BE2C (cell line): ENCODE measurements around the gene NFIC.

Experiments
- DNase-seq: peaks from one replicate; pipeline ENCODE4 v3.0.0-alpha.2; 2020
- H3K27me3 ChIP-seq: fragments of 250-450 bp; sonication (Bioruptor Pico); 2 replicates; pipeline ENCODE4 v1.5.1; 2020; ENCODE audit warnings: mild to moderate bottlenecking
- H3K36me3 ChIP-seq: fragments of 250-450 bp; sonication (Bioruptor Pico); 2 replicates; pipeline ENCODE4 v1.5.1; 2020; ENCODE audit warnings: mild to moderate bottlenecking
- H3K4me1 ChIP-seq: fragments of 250-450 bp; sonication (Bioruptor Pico); 2 replicates; pipeline ENCODE4 v1.5.1; 2020
- H3K4me3 ChIP-seq: 2 replicates; pipeline ENCODE4 v1.5.1; 2011; ENCODE audit warnings: low read depth, low read length
- H3K9me3 ChIP-seq: fragments of 250-450 bp; sonication (Bioruptor Pico); 2 replicates; pipeline ENCODE4 v1.5.1; 2020
- CTCF ChIP-seq: IDR thresholded peaks from 2 replicates; pipeline ENCODE4 v1.5.1; 2012; ENCODE audit warnings: mild to moderate bottlenecking, low read depth, low read length

Gene NFIC

GRCh38 chr19:3459965-3460582 lies 93.7 kb downstream of the NFIC start:
- no peak overlapping the region for H3K4me3 ChIP-seq
- H3K4me1 ChIP-seq: peaks cover 4% of the 10 kb centered on the region
- H3K36me3 ChIP-seq: peaks cover 33% of the 10 kb centered on the region
- H3K27me3 ChIP-seq: no peaks in the 10 kb centered on the region
- no peaks in the 10 kb centered on the region for H3K9me3 ChIP-seq
- no peak for TF ChIP-seq CTCF
- no peak for DNase-seq

- DNase-seq: no peak
- Histone ChIP-seq H3K9me3 (no peaks in the 10 kb centered on the region), H3K4me3 (no peak overlapping the region), H3K27me3 (no peaks in the 10 kb centered on the region), H3K36me3 (peaks cover 20% of the 10 kb centered on the region), H3K4me1 (peaks cover 4% of the 10 kb centered on the region)
- no peak for TF ChIP-seq CTCF
Measured at GRCh38 chr19:3462991-3463713, 96.8 kb downstream of the NFIC start.

- H3K27me3 ChIP-seq: no peaks in the 10 kb centered on the region
- peaks cover 20% of the 10 kb centered on the region for H3K36me3 ChIP-seq
- TF ChIP-seq CTCF: no peak
- no peak overlapping the region for H3K4me3 ChIP-seq
- H3K9me3 ChIP-seq: no peaks in the 10 kb centered on the region
- H3K4me1 ChIP-seq: peaks cover 4% of the 10 kb centered on the region
- no peak for DNase-seq
Measured at GRCh38 chr19:3463714-3464586, 97.6 kb downstream of the NFIC start.

GRCh38 chr19:3464587-3465235 lies 98.3 kb downstream of the NFIC start:
- TF ChIP-seq CTCF: no peak
- Histone ChIP-seq H3K27me3 (no peaks in the 10 kb centered on the region), H3K9me3 (no peaks in the 10 kb centered on the region), H3K36me3 (peaks cover 20% of the 10 kb centered on the region), H3K4me3 (no peak overlapping the region), H3K4me1 (no peaks in the 10 kb centered on the region; the same call in 1 of the 2 replicates)
- DNase-seq: no peak

GRCh38 chr19:3465552-3465951 lies 99.2 kb downstream of the NFIC start:
- TF ChIP-seq CTCF: no peak
- peaks cover 14% of the 10 kb centered on the region for H3K36me3 ChIP-seq
- H3K27me3 ChIP-seq: peaks cover 3% of the 10 kb centered on the region; the same call in 1 of the 2 replicates
- H3K9me3 ChIP-seq: no peaks in the 10 kb centered on the region
- no peak overlapping the region for H3K4me3 ChIP-seq
- H3K4me1 ChIP-seq: no peaks in the 10 kb centered on the region; the same call in 1 of the 2 replicates
- DNase-seq: no peak
